ENCODE results near the gene SPPL3.

- no peak for TF ChIP-seq EGR1 (IDR thresholded peaks at IDR 0.05)
- TF ChIP-seq TEAD4 (IDR thresholded peaks at IDR 0.05): no peak
These were observed 25.9 kb upstream of the SPPL3 start for GRCh38 chr12:120930032-120930431.
